ENCODE measurements around the gene DNAJA4.
"Not testable (repeated sequence)": the region's sequence is repeated elsewhere in the genome, so short reads cannot be mapped to it uniquely, and the experiment has no call there.

The DNAJA4 gene

DNA sequence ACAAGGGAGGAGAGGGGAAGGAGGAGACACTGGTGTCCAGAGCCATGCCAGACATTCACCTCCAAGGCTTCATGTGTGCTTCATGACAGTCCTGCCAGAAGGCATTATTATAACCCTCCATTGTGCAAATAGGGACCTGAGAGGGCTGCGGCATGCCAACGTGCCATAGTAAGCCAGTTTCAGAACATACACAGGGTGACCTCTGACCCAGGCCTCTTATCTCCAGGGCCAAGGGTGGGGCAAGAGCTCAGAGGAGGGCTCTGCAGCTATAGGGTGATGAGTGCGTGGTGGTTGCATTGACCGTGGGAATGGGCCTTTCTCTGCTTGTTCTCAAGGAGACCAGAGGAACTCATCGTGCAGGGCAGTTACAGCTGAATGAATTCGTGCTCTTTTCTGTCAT, 20.3 kb upstream of the DNAJA4 start:
- no peak for DNase-seq (ENCODE audit: low spot score)

DNA sequence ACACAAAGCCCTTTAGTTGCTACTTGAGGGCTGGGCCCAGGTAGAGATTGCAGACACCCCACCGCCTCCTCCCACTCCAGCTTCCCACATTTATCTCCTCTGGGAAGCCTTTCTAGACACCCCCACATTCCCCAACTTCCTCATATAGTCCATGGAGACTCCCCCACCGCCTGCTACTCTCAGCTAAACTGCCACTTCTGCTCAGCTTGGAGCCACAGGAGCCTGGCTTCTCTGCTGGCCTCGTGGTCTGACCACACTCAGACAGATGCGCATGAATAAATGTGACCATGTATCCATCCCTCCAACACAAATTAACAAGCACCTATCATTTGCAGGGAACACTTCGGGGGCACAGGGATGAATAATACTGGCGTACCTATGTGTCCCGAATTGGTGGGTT, 19.5 kb upstream of the DNAJA4 start:
- no peak for DNase-seq (ENCODE audit: low spot score)

DNA sequence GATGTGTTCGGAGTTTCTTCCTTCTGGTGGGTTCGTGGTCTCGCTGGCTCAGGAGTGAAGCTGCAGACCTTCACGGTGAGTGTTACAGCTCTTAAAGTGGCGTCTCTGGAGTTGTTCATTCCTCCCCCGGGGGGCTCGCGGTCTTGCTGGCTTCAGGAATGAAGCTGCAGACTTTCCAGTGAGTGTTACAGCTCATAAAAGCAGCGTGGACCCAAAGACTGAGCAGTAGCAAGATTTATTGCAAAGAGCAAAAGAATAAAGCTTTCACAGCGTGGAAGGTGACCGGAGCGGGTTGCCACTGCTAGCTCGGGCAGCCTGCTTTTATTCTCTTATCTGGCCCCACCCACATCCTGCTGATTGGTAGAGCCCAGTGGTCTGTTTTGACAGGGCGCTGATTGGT, 19.0 kb upstream of the DNAJA4 start:
- not testable (repeated sequence) for DNase-seq (ENCODE audit: low spot score)

DNA sequence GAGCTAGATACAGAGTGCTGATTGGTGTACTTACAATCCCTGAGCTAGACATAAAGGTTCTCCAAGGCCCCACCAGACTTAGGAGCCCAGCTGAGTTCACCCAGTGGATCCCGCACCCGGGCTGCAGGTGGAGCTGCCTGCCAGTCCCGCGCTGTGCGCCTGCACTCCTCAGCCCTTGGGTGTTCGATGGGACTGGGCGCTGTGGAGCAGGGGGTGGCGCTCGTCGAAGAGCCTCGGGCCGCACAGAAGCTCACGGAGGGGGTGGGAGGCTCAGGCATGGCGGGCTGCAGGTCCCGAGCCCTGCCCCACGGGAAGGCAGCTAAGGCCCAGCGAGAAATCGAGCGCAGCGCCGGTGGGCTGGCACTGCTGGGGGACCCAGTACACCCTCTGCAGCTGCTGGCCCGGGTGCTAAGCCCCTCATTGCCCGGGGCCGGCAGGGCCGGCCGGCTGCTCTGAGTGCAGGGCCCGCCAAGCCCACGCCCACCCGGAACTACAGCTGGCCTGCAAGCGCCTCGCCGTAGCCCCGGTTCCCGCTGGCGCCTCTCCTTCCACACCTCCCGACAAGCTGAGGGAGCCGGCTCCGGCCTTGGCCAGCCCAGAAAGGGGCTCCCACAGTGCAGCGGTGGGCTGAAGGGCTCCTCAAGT, 18.3 kb upstream of the DNAJA4 start:
- not testable (repeated sequence) for DNase-seq (ENCODE audit: low spot score)

DNA sequence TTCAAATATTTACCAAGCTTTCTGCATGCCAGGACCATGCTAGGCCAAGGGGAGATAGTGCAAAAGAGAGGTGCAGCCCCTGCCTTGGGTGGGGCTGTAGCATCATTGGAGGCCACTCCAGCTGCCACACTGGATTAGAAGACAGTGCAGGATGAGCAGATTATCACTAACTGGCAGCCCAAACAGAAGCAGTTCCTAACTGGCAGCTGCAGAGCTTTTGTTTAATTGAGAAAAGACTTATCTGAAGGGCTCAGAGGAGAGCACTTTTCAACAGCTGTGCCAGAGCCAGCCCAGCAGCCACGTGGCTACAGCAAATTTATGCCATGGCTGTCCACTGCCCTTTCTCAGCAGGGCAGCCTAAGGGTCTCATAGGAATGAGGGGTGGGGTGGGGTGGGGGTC, 16.5 kb upstream of the DNAJA4 start:
- DNase-seq (ENCODE audit: low spot score) = no peak

DNA sequence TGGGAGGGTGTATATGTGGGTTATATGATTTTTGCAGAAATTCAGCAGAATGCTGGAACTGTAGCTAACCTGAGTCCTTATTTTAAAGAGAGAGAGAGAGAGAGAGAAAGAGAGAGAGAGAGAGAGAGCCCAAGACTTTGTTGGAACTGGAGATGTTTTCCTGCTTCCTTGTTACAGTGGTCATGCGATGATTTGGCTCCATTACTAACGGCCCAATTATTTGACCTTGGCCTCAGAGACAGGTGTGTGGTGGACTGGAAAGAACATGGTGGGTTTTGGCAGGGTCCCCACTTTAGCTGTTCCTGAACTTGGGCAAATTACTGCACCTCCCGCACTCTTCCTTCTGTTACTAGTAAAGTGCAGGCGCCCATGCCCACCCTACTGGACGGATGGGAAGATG, 15.2 kb upstream of the DNAJA4 start:
- DNase-seq (ENCODE audit: low spot score) = no peak

DNA sequence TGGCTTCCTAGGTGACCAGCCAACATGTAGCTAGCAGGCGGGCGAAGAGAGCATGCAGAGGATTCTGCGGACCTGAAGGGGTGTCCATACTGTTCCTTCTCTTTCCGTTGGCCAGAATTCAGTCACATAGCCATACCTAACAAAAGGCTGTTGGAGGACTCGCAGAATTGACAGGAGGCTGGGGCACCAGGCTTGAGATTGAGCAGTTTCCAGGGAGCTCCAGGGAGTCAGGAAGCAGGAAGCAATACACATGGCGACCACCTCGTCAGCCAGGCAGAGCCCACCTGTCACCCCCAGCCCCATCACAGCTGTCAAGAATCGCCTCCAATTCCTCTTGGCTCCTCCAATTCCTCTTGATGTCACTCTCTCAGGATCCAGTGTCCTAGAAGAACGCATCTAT, 13.2 kb upstream of the DNAJA4 start:
- DNase-seq (ENCODE audit: low spot score) = no peak

DNA sequence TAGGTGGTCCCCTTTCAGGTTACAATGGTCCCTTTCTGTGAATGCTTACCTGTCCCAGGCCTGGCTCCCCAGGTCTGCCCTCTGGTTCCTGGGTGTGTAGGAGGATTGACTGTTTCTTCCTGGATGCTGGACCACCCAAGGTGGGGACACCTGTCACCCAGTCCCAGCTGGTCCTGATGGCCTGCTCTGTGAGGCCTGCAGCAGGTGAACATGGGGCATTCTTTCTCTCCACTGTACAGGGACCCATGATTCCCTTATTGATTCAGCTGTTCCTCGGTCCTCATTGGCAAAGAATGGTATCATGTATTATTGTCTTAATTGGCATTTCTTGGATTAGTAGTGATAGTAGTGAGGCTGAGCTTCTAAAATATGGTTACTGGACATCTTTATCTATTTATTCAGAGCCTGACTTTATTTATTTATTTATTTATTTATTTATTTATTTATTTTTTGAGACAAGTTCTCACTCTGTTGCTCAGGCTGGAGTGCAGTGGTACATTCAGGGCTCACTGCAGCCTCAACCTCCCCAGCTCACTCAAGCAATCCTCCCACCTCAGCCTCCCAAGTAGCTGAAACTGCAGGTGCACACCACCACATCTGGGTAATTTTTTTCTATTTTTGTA, 8.8 kb upstream of the DNAJA4 start:
- no peak for DNase-seq (ENCODE audit: low spot score)

DNA sequence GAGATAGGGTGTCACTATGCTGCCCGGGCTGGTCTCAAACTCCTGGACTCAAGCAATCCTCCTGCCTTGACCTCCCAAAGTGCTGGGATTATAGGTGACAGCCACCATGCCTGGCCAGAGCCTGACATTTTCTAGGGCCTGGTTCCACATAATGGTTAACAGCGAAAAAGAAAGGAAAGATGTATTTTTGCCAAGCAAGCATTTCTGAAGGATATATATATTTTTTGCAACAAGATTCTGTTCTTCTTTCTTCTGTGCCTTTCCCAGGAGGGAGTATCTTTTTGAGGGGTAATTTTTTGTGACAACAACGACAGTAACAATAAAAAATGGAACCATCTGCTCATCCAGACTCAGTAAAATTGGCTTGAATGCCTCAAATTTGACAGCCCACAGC, 8.3 kb upstream of the DNAJA4 start:
- no peak for DNase-seq (ENCODE audit: low spot score)

DNA sequence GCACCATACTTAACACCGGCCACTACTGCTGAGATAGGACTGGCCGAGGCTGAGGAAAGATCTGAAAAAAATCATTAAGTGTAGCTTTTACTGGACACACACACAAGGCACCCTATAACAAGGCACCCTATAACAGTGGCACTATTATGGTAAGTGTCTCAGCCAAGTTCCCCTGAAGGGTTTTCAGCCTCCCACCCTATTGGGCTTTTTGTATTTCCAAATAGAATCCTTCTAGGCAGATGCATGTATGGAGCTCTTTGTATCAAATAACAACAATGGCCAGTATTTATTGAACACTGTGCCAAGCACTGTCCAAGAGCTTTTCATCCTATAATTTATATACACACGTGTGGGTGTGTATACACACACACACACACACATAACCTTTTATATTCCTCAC, 6.7 kb upstream of the DNAJA4 start:
- DNase-seq (ENCODE audit: low spot score) = no peak

DNA sequence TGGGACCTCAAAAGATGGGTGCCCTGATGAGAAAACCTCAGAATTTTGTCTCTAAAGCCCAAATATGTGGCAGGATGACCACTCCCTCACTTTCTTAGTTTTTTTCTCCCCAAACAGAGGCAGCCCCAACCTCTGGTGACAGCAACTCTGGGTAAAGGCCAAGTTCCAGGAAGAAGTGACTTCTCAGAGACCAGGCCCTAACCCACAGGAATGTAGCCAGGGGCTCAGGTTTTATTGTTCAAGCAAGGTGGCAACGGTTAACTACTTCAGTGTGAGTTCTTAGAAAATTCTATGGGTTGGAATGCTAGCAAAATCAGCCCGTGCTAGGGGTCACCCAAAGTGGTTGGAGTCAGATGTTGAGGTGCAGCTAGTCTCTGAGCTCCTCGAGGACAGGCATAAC, 5.1 kb upstream of the DNAJA4 start:
- DNase-seq (ENCODE audit: low spot score) = no peak

DNA sequence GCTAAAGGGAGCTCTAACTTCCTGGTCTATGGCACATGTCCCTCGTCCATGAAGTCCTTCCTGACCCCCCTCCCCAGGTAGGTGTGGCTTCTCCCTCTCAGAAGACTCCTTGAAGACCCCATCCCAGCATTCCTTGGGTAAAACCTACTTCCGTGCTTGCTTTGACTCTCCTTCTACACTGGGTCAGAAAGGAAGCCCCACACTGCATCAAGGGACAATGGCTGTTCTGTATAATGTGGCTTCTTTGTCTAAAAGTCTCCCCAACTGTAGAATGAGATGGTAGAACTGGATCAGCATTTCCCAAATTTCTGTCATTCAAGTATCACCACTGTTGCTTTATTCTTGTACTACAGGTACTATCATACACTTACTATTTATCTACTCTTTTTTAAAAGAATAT, 3.9 kb upstream of the DNAJA4 start:
- DNase-seq (ENCODE audit: low spot score) = no peak

DNA sequence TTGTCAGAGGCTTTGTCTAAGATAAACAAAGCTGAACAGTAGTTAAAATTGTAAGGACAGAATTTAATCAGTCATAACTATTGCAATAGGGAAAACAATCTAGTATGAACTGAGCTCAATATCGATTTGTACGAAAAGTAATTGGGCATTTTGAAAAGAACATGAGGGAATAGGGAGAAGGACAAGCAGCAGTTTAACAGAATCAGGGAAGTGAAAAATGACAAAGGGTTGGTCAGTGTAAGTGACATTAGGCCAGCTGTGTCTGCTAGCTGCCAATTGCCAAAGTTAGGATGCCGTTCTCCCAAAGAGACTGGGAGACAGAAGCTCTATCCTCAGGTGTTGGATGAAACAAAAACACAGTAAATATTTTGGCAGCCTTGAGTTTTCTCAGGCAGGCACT, 3.3 kb upstream of the DNAJA4 start:
- DNase-seq (ENCODE audit: low spot score) = no peak

DNA sequence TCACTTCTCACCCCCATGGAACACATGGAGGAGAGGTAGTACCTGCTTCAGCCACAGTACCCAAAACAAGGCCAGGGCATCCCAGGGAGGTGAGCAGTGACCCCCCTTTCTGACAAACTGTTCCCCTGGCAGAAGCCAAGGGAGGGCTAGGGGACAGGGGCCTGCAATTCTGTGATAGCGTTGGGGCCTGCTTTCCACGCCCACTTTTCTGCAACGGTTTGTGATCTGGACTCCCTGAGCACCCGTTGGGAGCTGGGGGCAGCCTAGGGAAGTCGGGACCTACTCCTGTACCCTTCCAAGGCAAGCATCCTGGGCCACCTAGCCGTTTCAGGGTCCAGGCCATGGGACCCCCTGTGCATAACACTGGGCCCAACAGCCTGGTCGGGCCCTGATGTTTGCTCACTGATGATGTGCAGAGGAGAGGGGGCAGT, 996 bp upstream of the DNAJA4 start:
- DNase-seq (ENCODE audit: low spot score) = no peak

DNA sequence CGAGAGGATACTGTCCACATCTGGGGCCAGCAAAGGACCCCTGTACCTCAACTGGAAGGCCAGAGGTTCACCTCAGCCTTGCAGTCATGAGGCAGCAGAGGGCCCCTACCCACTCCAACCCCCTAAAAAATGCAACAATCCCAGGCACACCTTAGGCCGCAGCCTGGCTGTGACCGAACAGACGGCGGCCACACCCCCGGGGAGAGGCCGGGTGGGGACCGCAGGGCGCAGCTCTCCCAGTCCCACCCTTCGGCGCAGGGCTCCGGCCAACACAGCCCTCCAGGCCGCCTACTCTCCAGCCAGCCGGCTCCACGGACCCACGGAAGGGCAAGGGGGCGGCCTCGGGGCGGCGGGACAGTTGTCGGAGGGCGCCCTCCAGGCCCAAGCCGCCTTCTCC, 457 bp upstream of the DNAJA4 start:
- DNase-seq (ENCODE audit: low spot score) = no peak

DNA sequence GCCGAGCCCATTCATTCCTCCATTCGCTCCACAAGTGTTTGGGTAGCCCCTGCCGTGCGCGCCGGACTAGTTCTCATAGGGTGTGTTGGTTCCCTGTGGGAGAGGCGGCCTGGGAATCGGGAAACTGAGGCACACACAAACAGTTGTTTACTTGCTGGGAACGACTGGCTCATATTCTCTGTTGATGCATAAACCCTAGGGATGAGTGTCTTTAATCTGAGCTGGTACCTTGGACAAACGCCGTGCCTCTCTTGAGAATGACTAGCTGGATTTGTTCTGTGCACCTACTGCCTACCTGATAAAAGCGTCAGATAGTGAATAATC, 737 bp downstream of the DNAJA4 start:
- DNase-seq (ENCODE audit: low spot score) = peak; percentile 16

DNA sequence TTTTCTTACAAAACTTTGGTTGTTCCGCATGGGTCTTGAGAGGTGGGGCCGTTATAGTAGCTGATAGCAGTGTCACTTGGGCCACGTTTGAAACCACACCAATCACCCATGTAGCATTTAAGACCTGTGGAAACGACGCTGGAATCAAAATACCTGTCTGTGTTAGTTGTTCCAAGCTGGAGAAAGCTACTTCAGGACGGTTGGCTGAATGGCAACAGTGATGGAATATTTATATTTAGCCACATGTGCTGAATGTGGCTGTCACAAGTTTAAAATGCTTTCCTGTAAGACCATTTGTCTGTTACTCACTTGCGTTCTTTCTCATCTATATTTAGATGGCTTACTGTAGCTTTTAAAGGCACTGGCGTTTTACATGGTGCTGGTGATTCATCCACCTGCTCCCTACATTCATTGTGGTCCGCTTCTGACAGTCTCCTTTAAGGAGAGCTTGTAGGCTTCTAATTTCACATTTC, 1.4 kb downstream of the DNAJA4 start:
- DNase-seq (ENCODE audit: low spot score) = peak; percentile 87

DNA sequence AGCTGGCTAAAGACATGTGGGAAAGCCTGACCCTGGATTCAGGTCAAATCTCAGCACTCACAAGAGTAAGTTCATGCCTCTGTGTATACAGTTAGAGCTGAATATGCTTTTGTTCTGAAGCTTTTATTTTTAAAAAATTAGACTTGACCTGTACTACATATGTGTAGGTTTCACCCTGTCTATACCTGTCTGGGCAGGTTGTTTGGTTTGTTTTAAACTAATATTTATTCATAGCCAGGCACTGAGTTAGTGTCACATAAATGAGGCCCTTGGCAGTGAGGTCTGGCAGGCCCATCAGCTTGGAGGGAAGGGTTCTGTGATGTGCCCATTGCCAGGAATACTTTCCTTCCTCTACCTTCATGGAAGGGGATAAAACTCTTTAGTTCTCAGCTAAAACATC, 1.9 kb downstream of the DNAJA4 start:
- no peak for DNase-seq (ENCODE audit: low spot score)

DNA sequence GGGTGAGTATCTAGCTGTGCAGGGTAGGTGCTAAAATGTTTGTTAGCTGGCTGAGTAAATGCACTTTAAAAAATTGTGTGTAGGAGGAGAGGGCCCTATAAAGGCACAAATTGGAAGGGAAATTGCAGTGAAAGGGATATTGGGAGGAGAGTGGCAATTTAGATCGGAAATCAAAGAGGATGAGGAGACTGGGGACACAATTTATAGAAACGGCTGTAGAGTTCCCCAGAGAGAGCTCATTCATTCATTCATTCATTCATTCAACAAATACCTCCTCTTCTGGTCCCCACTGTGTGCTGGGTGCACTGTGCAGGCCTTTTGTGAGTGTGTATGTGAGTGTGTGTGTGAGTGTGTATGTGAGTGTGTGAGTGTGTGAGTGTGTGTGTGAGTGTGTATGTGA, 2.4 kb downstream of the DNAJA4 start:
- DNase-seq (ENCODE audit: low spot score) = no peak

DNA sequence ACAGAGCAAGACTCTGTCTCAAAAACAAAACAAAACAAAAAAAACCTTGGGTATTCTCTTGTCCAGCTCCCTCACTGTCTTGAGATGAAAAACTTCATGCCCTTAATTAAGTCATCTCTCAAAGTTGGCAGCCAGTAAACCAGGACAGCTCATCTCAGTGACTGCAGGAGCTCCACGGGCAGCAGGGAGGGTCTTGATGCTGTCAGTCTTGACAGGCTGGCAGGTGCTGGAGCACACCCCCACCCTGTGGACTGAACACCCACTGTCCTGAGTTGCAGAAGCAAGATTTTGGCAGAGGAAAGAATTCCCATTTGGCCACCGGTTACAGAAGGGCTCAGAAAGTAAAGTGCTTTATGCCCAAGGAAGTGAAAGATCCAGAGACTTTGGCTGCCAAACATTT, 8.0 kb downstream of the DNAJA4 start:
- no peak for DNase-seq (ENCODE audit: low spot score)

DNA sequence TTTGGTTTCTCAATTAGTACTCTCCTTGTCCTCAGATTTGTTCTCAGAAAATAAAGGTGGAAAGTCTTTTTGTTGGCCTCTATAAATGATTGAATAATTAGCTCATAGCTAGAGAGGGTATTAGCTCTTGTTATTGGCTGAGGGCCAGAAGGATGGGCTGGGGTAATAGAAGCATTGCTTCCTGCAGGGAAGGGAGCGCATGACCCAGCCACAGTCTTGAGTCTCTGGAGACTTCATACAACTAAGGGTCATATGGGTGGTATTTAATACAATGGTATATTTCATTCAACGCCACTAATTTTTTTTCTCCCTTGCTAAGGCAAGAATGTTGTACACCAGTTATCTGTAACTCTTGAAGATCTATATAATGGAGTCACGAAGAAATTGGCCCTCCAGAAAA, 8.4 kb downstream of the DNAJA4 start:
- DNase-seq (ENCODE audit: low spot score) = no peak

DNA sequence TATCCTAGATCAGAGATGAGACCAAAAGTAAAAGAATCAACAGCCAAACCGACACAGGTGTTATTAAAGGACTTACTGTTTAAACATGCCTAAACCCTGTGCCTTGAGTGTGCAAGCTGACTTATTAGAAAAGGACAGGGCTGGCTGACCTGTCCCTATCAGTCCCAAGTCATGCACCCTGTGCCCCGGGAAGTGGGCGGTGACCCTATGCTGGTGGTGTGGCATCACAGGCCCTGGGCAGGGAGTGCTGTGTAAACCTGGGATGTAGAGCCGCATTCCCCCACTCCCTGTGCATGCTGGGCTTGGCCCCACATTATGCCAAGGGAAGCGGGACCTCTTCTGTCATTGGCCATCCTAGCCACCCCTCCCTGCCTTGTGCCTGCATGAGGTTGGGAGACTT, 10.6 kb downstream of the DNAJA4 start:
- DNase-seq (ENCODE audit: low spot score) = no peak

DNA sequence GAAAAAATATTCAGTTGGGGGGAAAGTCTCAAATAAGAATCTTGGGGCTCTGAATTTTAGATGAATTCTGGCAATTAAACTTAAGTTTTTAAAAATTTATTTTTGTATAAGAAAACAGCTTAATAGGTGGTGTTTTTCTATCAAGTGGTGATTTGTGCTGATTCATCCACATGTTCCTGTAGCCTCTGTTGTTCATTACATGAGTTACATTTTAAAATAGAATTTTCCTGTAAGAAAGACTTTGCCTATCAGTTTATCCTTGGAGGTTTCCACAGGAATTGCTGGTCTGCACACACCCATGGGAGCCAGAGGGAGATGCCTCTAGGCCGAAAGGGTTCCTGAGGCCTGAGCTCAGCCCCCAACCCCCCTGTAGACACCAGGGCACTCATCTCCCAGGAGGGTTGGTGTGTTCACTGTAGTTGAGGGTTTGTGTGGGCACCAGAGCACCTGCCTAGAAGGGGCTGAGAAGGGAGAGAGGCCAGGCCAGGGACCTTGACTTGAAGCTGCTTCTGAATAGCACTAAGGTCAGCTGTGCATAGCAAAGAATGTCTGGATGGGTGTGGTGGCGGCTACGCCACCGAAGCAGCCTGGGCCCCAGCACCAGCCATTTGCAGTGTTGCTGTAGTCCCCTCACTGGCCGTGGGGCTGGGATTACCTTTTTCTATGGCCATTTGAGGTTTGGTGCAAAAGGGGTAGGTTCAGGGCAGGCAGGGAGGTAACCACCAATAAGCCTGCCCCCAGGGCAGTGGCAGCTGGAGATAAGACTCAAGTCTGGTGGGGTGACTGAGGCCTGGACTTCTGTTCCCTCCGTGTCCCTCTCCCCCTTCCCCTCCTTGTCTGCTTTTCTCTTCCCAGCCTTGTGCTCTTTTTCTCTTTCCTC, 11.9 kb downstream of the DNAJA4 start:
- no peak for DNase-seq (ENCODE audit: low spot score)

All from RKO (cell line).